ENCODE data around the gene CAST.
"Not testable (repeated sequence)": the region's sequence is repeated elsewhere in the genome, so short reads cannot be mapped to it uniquely, and the experiment has no call there.

Gene CAST, protein sequence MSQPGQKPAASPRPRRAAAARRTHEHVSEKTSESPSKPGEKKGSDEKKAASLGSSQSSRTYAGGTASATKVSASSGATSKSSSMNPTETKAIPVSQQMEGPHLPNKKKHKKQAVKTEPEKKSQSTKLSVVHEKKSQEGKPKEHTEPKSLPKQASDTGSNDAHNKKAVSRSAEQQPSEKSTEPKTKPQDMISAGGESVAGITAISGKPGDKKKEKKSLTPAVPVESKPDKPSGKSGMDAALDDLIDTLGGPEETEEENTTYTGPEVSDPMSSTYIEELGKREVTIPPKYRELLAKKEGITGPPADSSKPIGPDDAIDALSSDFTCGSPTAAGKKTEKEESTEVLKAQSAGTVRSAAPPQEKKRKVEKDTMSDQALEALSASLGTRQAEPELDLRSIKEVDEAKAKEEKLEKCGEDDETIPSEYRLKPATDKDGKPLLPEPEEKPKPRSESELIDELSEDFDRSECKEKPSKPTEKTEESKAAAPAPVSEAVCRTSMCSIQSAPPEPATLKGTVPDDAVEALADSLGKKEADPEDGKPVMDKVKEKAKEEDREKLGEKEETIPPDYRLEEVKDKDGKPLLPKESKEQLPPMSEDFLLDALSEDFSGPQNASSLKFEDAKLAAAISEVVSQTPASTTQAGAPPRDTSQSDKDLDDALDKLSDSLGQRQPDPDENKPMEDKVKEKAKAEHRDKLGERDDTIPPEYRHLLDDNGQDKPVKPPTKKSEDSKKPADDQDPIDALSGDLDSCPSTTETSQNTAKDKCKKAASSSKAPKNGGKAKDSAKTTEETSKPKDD

DNA sequence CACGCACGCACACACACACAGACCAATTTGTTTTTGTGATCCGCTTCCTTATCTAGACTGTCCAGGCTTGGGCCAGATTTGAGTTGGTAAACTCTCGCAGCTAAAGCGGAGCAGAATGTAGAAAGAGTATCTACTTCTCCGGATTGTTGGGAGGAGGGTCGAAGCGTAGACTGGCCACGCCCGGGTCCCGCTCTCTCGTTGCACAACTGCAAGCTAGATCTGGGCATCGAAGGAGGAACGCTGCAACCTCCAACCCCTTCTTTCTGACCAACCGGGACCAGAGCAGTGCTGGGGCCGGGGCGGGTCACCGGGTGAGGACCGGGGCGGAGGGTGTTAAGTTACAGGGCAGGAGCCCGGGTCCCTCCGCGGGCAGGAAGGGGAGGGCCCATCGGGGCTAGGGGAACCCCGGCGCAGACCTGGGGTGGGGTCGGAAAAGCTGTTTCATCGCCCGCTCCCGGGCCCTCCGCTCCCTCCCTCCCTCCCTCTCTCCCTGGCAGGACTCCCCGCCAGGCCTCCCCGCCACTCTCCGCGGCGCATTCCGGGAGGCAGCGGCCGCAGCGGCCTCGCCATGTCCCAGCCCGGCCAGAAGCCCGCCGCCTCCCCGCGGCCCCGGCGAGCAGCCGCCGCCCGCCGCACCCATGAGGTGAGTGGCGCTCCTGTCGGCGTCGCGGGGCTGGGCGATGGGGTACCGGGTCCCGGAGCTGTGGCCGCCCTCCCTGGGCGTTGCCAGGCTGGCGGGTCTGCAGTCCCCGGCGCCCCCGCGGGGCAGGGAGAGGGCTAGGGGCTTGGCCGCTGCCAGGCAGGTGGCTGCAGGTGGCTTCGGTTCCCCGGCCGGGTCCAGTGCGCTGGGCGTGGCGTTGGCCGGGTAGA lies at the start of gene CAST:
TSS of gene CAST (plus strand) at position 522 of the 870 bp plus-strand sequence. CDS start at position 569, 47 bp downstream.
- no peak for DNase-seq

GRCh38 chr5:96614110-96614691 lies 48.0 kb upstream of the CAST start:
- DNase-seq = no peak

GRCh38 chr5:96615223-96615622 lies 47.0 kb upstream of the CAST start:
- DNase-seq = no peak

- no peak for DNase-seq
Observed at GRCh38 chr5:96616801-96617200, 45.4 kb upstream of the CAST start.

GRCh38 chr5:96618311-96619016 lies 43.7 kb upstream of the CAST start:
- not testable (repeated sequence) for DNase-seq

DNA sequence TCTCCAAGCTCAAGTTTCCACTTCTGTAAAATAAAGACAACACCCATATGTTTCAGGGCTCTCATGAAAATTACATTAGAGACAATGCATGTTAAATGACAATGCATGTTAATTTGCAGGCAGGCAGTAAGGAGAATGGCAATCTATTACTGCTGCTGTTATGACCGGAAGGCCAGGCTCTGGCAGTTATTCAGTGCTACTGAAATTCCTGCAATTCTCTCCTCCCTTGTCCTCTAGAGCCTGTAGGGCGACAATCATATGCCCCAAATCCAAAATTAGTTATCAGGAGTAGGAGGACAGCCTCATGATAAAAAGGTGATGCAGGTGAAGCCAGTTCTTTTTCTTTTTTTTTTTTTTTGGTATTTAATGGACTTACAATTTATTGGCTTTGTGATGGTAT lies 42.2 kb upstream of the CAST start:
- no peak for DNase-seq

DNA sequence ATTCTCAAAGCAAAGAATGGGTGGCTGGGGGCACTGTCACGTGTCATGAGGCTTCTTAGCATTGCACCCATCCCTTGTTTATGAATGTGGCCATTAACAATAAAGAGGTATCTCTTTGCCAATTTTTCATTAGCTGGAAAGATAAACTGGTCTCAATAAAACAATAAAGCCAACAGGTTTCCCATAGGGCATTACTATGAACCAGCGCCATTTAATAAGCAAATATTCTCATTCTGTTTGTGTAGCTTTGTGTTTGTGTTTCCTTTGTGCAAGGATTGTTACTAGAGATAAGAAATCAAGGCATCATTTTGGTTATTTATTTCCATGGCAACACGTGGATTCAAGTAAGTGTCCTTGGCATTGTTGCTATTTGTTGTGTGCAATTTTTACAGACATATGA lies 37.6 kb upstream of the CAST start:
- no peak for DNase-seq

- no peak for DNase-seq
Observed at GRCh38 chr5:96625365-96625764, 36.8 kb upstream of the CAST start.

GRCh38 chr5:96626956-96627355 lies 35.2 kb upstream of the CAST start:
- no peak for DNase-seq

DNA sequence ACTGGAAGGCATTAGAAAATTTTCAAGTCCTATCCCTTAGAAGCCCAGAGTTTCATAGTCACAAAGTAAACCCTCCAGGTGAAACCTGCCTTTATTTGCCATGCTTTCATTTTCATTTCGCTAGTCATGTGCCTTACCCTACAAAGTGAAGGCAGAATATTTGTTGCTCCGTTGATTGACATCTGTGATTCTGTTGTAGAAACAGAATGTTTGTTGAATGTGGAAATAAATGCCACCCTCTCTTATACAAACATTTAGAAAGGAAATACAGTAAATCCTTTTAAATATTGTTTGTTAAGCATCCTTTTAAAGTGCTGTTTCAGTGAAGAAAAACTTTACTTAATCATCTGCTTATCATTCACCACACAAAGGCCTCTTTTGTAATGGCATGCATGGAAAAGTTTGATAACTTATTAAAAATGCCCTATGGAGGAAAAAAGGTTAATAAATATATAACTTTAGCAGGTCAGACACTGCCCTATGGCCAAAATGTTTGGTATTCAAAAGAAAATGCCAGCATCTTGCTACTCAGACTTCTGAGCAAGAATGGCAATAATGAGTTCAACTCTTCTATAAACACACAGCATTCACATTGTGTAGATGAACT lies 34.3 kb upstream of the CAST start:
- DNase-seq = no peak

DNA sequence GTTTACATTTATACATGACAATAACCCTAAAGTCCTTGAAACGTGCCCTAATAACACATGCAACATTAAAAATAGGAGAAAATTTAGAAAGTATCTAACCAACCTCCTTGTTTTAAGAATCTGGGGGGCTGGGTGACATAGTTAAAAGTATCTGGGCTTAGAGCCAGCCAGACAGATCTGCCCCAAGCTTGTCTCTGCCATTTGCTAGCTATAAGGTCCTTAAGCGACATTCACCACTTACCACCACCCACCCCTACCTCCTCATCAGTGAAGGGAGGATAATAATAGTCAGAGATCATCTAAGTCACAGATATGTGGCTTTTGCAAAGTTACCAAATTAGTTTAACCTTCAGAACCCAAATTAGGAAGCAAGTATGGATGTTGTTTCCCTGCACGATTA lies 33.8 kb upstream of the CAST start:
- no peak for DNase-seq

DNA sequence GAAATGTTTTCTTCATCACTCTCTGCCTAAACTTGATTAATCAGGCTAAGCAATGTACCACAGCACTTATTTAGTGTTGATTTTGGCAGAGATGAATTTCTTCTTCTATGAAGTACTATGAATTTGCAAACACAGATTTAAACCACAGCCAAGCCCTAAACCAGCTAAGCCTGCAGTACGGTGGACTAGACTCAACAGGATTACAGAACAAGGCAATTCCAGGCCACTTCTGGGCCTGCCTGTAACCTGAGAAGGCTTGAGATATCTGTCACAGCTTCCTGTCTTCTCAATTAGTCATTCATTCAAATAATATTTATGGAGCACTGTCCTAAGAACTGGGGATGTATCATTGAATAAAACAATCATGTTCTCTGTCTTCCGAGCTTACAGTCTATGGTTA lies 32.4 kb upstream of the CAST start:
- no peak for DNase-seq

DNA sequence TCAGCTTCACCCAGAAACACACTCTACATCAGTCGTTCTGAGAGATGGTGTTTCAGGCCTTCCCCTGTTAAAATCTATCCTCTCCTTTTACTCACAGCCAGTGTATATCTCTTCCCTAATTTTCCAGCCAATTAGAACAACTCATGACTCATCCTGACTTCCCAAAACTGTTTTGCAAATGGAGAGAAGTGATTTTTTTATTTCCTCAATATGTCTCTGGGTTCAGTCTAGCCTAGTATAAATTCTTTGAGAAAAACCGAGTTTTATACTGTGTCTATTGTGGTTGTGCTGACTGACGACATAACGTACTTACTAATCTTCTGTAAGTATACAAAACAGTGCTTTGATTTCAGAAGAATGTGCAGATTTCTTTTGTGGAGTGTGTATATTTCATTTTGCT lies 28.4 kb upstream of the CAST start:
- no peak for DNase-seq

- no peak for DNase-seq
Observed at GRCh38 chr5:96634881-96635280, 27.3 kb upstream of the CAST start.

GRCh38 chr5:96636046-96636445 lies 26.1 kb upstream of the CAST start:
- DNase-seq = no peak

DNA sequence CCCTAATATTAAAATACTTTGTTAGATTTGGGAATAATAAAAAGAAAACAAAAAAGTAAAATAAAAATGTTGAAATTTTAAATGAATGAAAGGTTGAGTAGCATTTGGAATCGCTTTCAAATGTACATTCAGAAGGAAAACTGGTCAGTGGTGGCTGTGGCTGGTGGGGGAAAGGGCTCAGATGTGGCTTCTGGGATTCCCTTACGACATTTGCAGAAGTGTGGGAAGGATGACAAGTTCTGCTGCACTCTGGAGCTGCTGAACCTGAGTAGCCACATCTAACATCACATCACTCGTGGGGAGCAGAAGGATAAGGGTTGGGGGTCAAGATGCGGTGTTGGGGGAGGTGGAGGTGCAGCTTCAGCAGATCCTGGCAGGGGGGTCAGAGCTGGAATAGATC lies 25.6 kb upstream of the CAST start:
- no peak for DNase-seq

- no peak for DNase-seq
Observed at GRCh38 chr5:96637196-96637595, 25.0 kb upstream of the CAST start.

DNA sequence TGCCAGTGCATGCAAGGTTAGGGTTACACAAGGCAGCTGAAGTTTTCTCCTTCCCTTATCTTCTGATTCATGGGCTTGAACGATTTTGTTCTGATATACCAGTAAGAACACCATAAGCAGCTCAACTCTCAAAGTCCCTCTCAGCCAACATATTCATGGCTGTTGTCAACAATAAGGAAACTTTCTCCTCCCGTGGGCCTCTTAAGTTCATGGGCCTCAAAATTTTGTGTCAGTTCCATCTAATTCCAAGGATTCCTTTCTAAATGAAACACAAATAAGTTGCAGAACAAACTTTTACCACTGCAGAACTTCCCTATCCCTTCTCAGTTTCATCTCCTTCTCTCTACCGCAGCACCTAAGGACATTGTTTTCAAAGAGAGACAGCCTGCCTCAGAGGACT lies 23.6 kb upstream of the CAST start:
- DNase-seq = no peak

DNA sequence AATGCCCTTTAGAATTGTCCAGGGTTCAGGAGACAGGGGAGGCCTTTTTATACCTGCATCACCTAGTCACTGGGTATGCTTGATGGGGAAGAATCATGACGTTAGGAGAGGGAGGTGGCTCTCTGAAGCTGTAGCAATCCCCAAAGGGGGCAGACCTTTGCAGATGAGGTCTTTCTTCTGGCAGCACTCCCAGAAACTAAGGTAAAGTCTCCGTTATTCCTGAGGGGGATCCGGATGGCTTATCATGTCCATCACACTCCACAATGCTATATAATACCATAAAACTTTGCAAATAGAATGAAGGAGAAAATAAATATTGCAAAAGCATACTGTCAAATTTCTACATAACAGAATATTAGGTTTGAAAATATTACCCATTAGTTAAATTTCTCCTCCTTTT lies 21.5 kb upstream of the CAST start:
- no peak for DNase-seq

DNA sequence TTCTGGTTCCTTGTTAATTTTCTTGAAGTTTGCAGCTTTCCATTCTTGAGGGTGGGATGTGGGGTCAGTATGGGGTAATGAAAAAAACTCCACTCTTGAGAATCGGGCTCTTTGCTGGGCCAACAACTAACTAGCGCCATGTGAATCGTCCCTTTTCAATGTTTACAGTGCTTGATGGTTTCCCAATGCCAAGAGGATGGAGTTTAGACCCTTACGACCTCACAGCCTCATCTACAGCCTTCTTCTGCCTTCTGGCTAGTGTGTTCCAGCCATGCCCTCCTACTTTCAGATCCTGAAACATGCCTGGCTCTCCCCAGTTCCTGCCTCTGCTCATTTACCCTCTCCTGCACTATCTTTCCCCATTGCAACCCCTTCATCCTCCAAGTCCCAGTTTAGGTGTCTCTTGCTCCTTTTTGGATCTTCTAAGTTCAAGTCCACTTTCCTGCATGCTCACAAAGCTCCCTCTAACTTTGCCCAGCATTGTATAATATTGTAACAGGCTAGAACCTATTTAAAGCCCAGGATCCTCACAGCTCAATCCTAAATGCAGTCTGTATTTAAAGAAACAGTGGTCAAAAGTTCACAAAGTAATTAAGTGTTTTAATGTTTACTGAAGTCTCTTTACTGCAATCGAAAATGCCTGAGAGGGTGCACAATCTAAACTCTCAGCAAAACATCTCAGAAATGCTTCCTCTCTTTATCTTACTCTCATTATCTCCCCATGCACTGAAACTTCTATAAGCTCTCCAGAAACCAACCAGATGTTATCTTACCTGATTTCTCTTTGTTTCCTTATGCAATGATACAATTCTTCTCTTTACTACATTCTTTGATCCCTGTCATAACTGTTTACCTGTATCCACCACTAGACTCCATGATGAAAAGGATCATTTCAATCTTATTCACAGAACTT lies 20.6 kb upstream of the CAST start:
- DNase-seq = no peak

DNA sequence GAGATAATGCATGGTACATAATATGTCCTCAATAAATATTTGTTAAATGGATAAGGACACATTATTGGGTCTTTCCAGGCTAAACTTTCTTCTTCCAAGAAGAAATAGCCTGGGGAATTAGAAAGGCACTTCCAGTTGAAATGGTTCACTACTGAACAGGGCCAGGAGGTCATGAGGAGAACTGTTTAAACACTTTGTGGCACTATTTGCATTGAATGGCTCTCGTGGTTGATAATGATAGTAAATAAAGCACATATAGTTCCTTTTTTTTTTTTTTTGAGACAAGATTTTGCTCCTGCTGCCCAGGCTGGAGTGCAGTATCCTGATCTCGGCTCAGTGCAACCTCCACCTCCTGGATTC lies 19.9 kb upstream of the CAST start:
- no peak for DNase-seq

Data from cortex of kidney (tissue), 1 donor.